GM23338 (cell line): ENCODE data around the gene TMIE. TPM values are rescaled to one million over a fixed set of nuclear protein-coding genes. Genes with fewer than 3 reads are reported as not detected.
A peak's percentile ranks its signal among the peaks of the same experiment; 100 is the strongest.

Experiments used
- ATAC-seq: fragments of 200-7000 bp; cut with Tn5 transposase; 3 replicates; pipeline ENCODE4 v1.9.1; 2020
- DNase-seq: peaks from one replicate; pipeline ENCODE4 v3.0.0-alpha.2; 2015; ENCODE audit warnings: low spot score
- H2AFZ ChIP-seq: fragments of 200-600 bp; sonication (generic); 2 replicates; pipeline ENCODE4 v1.8.0; 2016; ENCODE audit warnings: antibody characterized with exemption, mild to moderate bottlenecking, moderate library complexity
- H3F3A ChIP-seq: fragments of 200-600 bp; sonication (generic); replicated peaks from 2 replicates; pipeline ENCODE4 v1.8.0; 2017; ENCODE audit warnings: antibody characterized with exemption, mixed run types, low read depth
- H3K27ac ChIP-seq: fragments of 200-600 bp; sonication (generic); 2 replicates; pipeline ENCODE4 v1.6.1; 2016; ENCODE audit warnings: low read depth
- H3K27me3 ChIP-seq: fragments of 200-600 bp; sonication (generic); 2 replicates; pipeline ENCODE4 v1.8.0; 2016; ENCODE audit warnings: mild to moderate bottlenecking, mixed run types, moderate library complexity; ENCODE audit not compliant: insufficient read depth
- H3K36me3 ChIP-seq: fragments of 200-600 bp; sonication (generic); 2 replicates; pipeline ENCODE4 v1.8.0; 2016; ENCODE audit warnings: mild to moderate bottlenecking; ENCODE audit not compliant: insufficient read depth
- H3K4me1 ChIP-seq: fragments of 200-600 bp; sonication (generic); 2 replicates; pipeline ENCODE4 v1.8.0; 2016; ENCODE audit warnings: mild to moderate bottlenecking, moderate library complexity; ENCODE audit not compliant: insufficient read depth
- H3K4me2 ChIP-seq: fragments of 200-600 bp; sonication (generic); 2 replicates; pipeline ENCODE4 v1.7.1; 2017; ENCODE audit warnings: mixed run types
- H3K4me3 ChIP-seq: fragments of 200-600 bp; sonication (generic); 2 replicates; pipeline ENCODE4 v1.6.1; 2016; ENCODE audit warnings: mixed run types
- H3K79me2 ChIP-seq: fragments of 200-600 bp; sonication (generic); replicated peaks from 2 replicates; pipeline ENCODE4 v1.8.0; 2017; ENCODE audit warnings: mild to moderate bottlenecking; ENCODE audit not compliant: insufficient read depth
- H3K9me2 ChIP-seq: fragments of 200-600 bp; sonication (generic); 2 replicates; pipeline ENCODE4 v1.8.0; 2017; ENCODE audit not compliant: insufficient read depth
- H4K20me1 ChIP-seq: fragments of 200-600 bp; sonication (generic); replicated peaks from 2 replicates; pipeline ENCODE4 v1.8.0; 2017; ENCODE audit warnings: mild to moderate bottlenecking; ENCODE audit not compliant: insufficient read depth
- H3K27ac Mint-ChIP-seq: 2 replicates; pipeline ENCODE4 v1.8.0; 2020; ENCODE audit warnings: inconsistent platforms, mild to moderate bottlenecking, moderate library complexity, mixed read lengths
- H3K27me3 Mint-ChIP-seq: 3 replicates; pipeline ENCODE4 v1.8.0; 2022; ENCODE audit warnings: low read depth, mild to moderate bottlenecking, moderate library complexity, mixed read lengths, inconsistent platforms; ENCODE audit not compliant: insufficient read depth, poor library complexity
- H3K36me3 Mint-ChIP-seq: 3 replicates; pipeline ENCODE4 v1.8.0; 2021; ENCODE audit warnings: low read depth, mild to moderate bottlenecking, inconsistent platforms, moderate library complexity, mixed read lengths
- H3K4me1 Mint-ChIP-seq: 3 replicates; pipeline ENCODE4 v1.8.0; 2020; ENCODE audit warnings: mild to moderate bottlenecking, inconsistent platforms, mixed read lengths
- H3K4me3 Mint-ChIP-seq: 3 replicates; pipeline ENCODE4 v1.8.0; 2021; ENCODE audit warnings: moderate library complexity, mild to moderate bottlenecking, inconsistent platforms, mixed read lengths
- H3K9me3 Mint-ChIP-seq: 3 replicates; pipeline ENCODE4 v1.8.0; 2020; ENCODE audit warnings: moderate library complexity, mild to moderate bottlenecking, inconsistent platforms, mixed read lengths
- EZH2 ChIP-seq: fragments of 200-600 bp; sonication (generic); IDR thresholded peaks from one replicate; pipeline ENCODE4 v1.8.0; 2017; ENCODE audit warnings: antibody characterized with exemption, mild to moderate bottlenecking, low read depth; ENCODE audit not compliant: unreplicated experiment
- NANOG ChIP-seq: IDR thresholded peaks from 2 replicates; pipeline ENCODE4 v1.6.1; 2016; ENCODE audit warnings: antibody characterized with exemption, borderline replicate concordance
- POLR2AphosphoS5 ChIP-seq: IDR thresholded peaks from 2 replicates; pipeline ENCODE4 v1.6.1; 2016; ENCODE audit warnings: antibody characterized with exemption, low read depth
- polyA plus RNA-seq: library from polyadenylated mRNA; unstranded; fragments of >200 nt; fragmentation: Nextera tagmentation; extraction: Ambion mirVana; gene quantifications from 2 replicates; pipeline ENCODE4 v1.2.1, GENCODE V29; 2016
- total RNA-seq: library from RNA; depleted of rRNA; stranded (reverse); fragments of >200 nt; shearing (Covaris generic); gene quantifications from 2 replicates; pipeline ENCODE4 v1.2.3, GENCODE V29; 2014
- TF ChIP-seq, protein P1 (sequence below), 2 experiments: fragments of 200-600 bp in 1 of 2; sonication (generic) in 1 of 2; conservative IDR thresholded peaks; 2 replicates each; pipeline versions ENCODE4 v1.5.1 to v1.6.1; 2016 to 2017; ENCODE audit warnings: antibody characterized with exemption in 2 of 2, low read depth in 2 of 2, mild to moderate bottlenecking in 2 of 2, moderate library complexity in 1 of 2
- TF ChIP-seq, protein P2 (sequence below): fragments of 250-450 bp; sonication (Bioruptor Pico); IDR thresholded peaks from 2 replicates; pipeline ENCODE4 v1.5.0; 2020; ENCODE audit warnings: mild to moderate bottlenecking, moderate library complexity

TMIE gene
- total and polyA plus RNA-seq, 2 experiments from 2014 or later = 0.84 to 1.2 TPM

DNA sequence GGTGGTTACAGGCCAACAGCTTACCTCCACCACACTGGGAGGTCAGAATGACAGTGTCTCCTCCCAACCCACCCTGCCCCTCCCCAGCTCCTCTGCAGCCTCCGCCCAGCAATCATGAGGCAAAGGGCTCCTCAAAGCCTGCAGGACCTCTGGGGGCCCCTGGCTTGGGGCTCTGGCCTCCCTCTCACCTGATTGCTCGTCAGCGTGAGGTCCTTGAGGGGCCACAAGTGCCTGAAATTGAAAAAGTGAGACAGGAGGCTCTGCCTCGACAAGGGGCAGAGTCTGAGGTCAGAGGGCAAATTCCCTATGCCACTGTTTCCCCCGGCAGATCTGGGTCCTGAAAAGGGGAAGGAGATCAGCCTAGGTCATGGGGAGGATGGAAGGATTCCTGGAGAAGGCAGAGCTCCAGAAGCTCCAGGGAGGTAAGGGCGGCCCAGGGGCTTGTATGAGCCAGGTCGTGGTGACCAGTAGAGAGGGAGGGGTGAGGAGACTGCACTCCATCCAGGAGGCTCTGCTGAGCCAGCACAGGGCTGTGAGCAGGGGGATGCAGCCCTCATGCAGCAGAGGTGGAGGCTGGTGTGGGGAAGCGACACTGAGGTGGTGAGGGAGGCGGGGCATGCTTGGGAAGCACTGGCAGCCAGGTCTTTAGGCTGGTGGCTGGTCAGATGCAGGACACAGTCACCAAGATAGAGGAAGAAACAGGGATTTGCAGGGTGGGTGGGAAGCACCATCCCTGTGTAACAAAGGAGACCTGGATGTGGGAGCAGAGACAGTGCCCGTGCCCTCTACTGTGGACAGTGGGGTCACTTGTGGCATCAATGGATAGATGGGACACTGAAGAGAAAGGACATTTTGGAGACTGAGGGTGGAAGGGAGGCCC lies 27.8 kb upstream of the TMIE start:
- Histone ChIP-seq H3K27me3 (no peaks in the 10 kb centered on the region), H2AFZ (no peak overlapping the region), H3K27ac (no peak overlapping the region), H3K4me3 (no peak overlapping the region), H3K9me2 (0 out of 2 replicates have a peak, but pooled peaks cover 4% of the 10 kb centered on the region), H3K36me3 (no peaks in the 10 kb centered on the region), H3K79me2 (no peaks in the 10 kb centered on the region), H3K4me1 (no peaks in the 10 kb centered on the region), H4K20me1 (no peaks in the 10 kb centered on the region; the same call in 1 of the 2 replicates), H3K4me2 (no peak overlapping the region), H3F3A (no peaks in the 10 kb centered on the region)
- H3K4me1 Mint-ChIP-seq = no peaks in the 10 kb centered on the region; the same call in 2 of the 3 replicates
- ATAC-seq (no peak), DNase-seq (no peak)
- peaks cover 12% of the 10 kb centered on the region for H3K27me3 Mint-ChIP-seq
- H3K27ac Mint-ChIP-seq = no peak overlapping the region
- no peak for TF ChIP-seq NANOG
- TF ChIP-seq, protein P1, sequence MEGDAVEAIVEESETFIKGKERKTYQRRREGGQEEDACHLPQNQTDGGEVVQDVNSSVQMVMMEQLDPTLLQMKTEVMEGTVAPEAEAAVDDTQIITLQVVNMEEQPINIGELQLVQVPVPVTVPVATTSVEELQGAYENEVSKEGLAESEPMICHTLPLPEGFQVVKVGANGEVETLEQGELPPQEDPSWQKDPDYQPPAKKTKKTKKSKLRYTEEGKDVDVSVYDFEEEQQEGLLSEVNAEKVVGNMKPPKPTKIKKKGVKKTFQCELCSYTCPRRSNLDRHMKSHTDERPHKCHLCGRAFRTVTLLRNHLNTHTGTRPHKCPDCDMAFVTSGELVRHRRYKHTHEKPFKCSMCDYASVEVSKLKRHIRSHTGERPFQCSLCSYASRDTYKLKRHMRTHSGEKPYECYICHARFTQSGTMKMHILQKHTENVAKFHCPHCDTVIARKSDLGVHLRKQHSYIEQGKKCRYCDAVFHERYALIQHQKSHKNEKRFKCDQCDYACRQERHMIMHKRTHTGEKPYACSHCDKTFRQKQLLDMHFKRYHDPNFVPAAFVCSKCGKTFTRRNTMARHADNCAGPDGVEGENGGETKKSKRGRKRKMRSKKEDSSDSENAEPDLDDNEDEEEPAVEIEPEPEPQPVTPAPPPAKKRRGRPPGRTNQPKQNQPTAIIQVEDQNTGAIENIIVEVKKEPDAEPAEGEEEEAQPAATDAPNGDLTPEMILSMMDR (conservative IDR thresholded peaks at IDR 0.05; ENCODE audit: low read depth in 2 of 2) = no peak
- peaks cover 4% of the 10 kb centered on the region; the same call in 2 of the 3 replicates for H3K36me3 Mint-ChIP-seq
- H3K4me3 Mint-ChIP-seq = no peak overlapping the region
- H3K9me3 Mint-ChIP-seq = no peaks in the 10 kb centered on the region

DNA sequence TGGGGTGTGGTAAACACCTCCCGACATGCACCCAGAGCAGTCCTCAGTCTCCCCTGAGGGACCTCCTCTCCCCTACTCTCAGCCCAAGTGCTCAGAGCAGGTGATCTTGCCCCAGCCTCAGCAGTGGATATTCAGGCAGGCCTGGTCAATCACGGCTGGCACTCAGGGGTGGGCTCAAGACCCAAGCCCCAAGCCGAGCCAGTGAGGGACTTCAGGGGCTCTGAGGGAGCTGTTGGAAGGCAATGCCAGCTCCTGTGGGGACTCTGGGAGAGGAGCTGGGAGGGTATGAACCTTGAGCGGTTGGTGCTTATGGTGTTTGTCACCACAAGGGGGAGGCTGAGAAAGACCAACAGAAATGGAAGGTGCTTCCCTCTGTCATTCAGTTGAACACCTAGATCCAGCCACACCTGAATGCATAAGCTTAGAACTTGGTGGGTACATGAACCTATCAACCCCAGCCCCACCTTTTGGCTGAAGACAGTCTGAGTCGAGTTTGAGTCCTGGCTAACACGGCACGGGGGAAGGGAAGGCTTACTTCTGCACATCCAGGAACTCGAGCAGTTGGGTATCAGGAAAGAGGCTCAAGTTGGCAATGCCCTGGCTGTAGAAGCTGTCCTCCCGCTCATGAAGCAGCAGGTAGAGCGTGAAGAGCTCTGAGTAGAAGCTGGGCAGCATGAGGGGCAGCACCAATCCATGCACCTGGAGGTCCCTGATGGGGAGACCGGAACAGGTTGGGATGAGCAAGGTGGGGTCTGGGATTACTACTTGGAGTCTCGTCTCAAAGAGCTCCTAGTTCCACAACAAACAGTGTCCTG lies 27.0 kb upstream of the TMIE start:
- no peaks in the 10 kb centered on the region; the same call in 1 of the 2 replicates for H4K20me1 ChIP-seq
- H3F3A ChIP-seq = no peaks in the 10 kb centered on the region
- H3K4me1 ChIP-seq = no peaks in the 10 kb centered on the region
- no peaks in the 10 kb centered on the region for H3K79me2 ChIP-seq
- Mint-ChIP-seq H3K4me3 (no peak overlapping the region), H3K36me3 (peaks cover 4% of the 10 kb centered on the region; the same call in 2 of the 3 replicates), H3K4me1 (no peaks in the 10 kb centered on the region; the same call in 2 of the 3 replicates), H3K9me3 (no peaks in the 10 kb centered on the region), H3K27me3 (peaks cover 10% of the 10 kb centered on the region), H3K27ac (no peak overlapping the region)
- H3K4me3 ChIP-seq = no peak overlapping the region
- ATAC-seq = peak; percentile 12; the same call in 1 of the 3 replicates
- H2AFZ ChIP-seq = no peak overlapping the region
- no peaks in the 10 kb centered on the region for H3K27me3 ChIP-seq
- no peak for DNase-seq
- TF ChIP-seq, protein P2, sequence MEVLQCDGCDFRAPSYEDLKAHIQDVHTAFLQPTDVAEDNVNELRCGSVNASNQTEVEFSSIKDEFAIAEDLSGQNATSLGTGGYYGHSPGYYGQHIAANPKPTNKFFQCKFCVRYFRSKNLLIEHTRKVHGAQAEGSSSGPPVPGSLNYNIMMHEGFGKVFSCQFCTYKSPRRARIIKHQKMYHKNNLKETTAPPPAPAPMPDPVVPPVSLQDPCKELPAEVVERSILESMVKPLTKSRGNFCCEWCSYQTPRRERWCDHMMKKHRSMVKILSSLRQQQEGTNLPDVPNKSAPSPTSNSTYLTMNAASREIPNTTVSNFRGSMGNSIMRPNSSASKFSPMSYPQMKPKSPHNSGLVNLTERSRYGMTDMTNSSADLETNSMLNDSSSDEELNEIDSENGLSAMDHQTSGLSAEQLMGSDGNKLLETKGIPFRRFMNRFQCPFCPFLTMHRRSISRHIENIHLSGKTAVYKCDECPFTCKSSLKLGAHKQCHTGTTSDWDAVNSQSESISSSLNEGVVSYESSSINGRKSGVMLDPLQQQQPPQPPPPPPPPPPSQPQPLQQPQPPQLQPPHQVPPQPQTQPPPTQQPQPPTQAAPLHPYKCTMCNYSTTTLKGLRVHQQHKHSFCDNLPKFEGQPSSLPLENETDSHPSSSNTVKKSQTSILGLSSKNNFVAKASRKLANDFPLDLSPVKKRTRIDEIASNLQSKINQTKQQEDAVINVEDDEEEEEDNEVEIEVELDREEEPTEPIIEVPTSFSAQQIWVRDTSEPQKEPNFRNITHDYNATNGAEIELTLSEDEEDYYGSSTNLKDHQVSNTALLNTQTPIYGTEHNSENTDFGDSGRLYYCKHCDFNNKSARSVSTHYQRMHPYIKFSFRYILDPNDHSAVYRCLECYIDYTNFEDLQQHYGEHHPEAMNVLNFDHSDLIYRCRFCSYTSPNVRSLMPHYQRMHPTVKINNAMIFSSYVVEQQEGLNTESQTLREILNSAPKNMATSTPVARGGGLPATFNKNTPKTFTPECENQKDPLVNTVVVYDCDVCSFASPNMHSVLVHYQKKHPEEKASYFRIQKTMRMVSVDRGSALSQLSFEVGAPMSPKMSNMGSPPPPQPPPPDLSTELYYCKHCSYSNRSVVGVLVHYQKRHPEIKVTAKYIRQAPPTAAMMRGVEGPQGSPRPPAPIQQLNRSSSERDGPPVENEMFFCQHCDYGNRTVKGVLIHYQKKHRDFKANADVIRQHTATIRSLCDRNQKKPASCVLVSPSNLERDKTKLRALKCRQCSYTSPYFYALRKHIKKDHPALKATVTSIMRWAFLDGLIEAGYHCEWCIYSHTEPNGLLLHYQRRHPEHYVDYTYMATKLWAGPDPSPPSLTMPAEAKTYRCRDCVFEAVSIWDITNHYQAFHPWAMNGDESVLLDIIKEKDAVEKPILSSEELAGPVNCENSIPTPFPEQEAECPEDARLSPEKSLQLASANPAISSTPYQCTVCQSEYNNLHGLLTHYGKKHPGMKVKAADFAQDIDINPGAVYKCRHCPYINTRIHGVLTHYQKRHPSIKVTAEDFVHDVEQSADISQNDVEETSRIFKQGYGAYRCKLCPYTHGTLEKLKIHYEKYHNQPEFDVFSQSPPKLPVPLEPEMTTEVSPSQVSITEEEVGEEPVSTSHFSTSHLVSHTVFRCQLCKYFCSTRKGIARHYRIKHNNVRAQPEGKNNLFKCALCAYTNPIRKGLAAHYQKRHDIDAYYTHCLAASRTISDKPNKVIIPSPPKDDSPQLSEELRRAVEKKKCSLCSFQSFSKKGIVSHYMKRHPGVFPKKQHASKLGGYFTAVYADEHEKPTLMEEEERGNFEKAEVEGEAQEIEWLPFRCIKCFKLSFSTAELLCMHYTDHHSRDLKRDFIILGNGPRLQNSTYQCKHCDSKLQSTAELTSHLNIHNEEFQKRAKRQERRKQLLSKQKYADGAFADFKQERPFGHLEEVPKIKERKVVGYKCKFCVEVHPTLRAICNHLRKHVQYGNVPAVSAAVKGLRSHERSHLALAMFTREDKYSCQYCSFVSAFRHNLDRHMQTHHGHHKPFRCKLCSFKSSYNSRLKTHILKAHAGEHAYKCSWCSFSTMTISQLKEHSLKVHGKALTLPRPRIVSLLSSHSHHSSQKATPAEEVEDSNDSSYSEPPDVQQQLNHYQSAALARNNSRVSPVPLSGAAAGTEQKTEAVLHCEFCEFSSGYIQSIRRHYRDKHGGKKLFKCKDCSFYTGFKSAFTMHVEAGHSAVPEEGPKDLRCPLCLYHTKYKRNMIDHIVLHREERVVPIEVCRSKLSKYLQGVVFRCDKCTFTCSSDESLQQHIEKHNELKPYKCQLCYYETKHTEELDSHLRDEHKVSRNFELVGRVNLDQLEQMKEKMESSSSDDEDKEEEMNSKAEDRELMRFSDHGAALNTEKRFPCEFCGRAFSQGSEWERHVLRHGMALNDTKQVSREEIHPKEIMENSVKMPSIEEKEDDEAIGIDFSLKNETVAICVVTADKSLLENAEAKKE (CRISPR knock-in tag) = no peak
- TF ChIP-seq NANOG (no peak), EZH2 (no peak), POLR2AphosphoS5 (no peak)
- TF ChIP-seq, protein P1 (conservative IDR thresholded peaks at IDR 0.05; ENCODE audit: low read depth in 2 of 2) = peak; percentile 41 to 45
- H3K9me2 ChIP-seq = 0 out of 2 replicates have a peak, but pooled peaks cover 4% of the 10 kb centered on the region
- H3K27ac ChIP-seq = no peak overlapping the region
- H3K4me2 ChIP-seq = no peak overlapping the region
- H3K36me3 ChIP-seq = no peaks in the 10 kb centered on the region
